Pericardium fibroblast (primary cell): ENCODE measurements around the gene NAA30. TPM values are rescaled to one million over a fixed set of nuclear protein-coding genes. Genes with fewer than 3 reads are reported as not detected.

Experiments used
- total RNA-seq: library from RNA; depleted of rRNA; stranded (reverse); fragments of >200 nt; gene quantifications from 2 replicates; pipeline ENCODE4 v1.2.3, GENCODE V29; 2015

Gene NAA30
- total RNA-seq: 10.1 and 12.3 TPM in 2 replicates

DNA sequence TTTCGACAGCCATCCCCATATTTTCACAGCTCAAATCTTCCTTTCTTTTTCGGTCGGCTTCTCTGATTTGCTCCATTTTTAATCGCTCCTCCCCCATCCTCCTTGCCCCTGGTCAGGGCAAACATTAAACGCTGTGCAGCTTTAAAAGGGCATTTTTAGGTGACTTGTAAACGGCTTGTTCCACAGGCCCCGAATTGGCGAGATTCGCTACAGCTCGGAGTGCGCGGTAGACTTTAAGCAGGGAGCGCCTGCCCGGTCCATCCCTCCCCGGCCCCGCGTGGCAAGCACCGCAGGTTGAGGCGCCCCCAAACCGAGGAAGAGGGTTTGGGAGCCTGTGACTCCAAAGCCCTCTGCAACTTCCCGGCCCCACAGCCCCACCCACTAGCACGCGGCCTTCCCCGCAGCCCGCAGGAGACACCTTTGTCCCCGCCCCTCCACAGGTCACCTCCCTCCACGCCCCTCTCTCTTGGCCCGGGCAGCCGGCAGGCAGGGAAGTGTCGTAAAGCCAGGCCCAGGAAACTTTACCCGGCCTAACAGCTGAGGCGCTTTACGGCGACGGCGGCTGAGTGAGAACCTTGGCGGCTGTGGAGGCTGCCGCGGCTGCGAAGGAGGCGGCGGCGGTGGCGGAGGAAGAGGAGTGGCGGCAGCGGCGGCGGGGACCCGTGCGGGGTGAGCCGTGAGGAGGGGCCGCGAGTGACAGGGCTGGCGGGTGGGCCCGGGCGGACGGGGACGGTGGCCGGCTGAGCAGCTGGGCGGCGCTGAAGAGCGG, at the start of gene NAA30:
TSS of gene NAA30 (plus strand) at position 550 of the 769 bp plus-strand sequence. CDS start 372 bp downstream, outside the sequence.

Other genes with a start within 250 kb of the NAA30 start
- gene EXOC5, start 121.7 kb upstream of the NAA30 start, total RNA-seq: 30.7 and 40.8 TPM in 2 replicates
- gene AP5M1, start 121.6 kb upstream of the NAA30 start, total RNA-seq: 7.3 and 18.1 TPM in 2 replicates
- not detected in 2 replicates for gene CCDC198, start 103.3 kb downstream of the NAA30 start, total RNA-seq